ENCODE data around the gene PPY. TPM values are rescaled to one million over a fixed set of nuclear protein-coding genes. Genes with fewer than 3 reads are reported as not detected.

Gene PPY
- total RNA-seq, result not detected in 2 replicates
- polyA plus RNA-seq, result not detected in 2 replicates

GRCh38 chr17:43942051-43942685 lies at the start of gene PPY:
Gene PPY (minus strand): TSS chr17:43942476. CDS start chr17:43941654, 822 bp downstream.
- no peak within 1 kb of the TSS for H2AFZ ChIP-seq
- no peak for DNase-seq (ENCODE audit: low spot score)
- no peaks in the 10 kb centered on the region for H3K9me3 ChIP-seq (ENCODE audit: low read depth)
- H3K36me3 ChIP-seq (replicated peaks; ENCODE audit: insufficient read depth, low read depth), result no peaks in the 10 kb centered on the region
- no peak within 1 kb of the TSS for H3K4me2 ChIP-seq
- 78% methylated on average over 15 of the region's 17 CpGs for WGBS (ENCODE audit: low lambda C conversion rate, missing lambda C conversion rate)
- no peaks in the 10 kb centered on the region for H3K9me2 ChIP-seq (replicated peaks; ENCODE audit: insufficient read depth)
- H3K27ac ChIP-seq, result no peak within 1 kb of the TSS
- no peaks in the 10 kb centered on the region for H3K79me2 ChIP-seq
- peaks cover 3% of the 10 kb centered on the region for H3K4me1 ChIP-seq (ENCODE audit: insufficient read depth)
- TF ChIP-seq EZH2phosphoT487 (IDR thresholded peaks at IDR 0.05; ENCODE audit: low read depth, severe bottlenecking, unreplicated experiment), result no peak
- no peaks in the 10 kb centered on the region for H3K27me3 ChIP-seq
- H4K20me1 ChIP-seq (ENCODE audit: insufficient read depth, poor library complexity, severe bottlenecking), result no peaks in the 10 kb centered on the region
- no peak within 1 kb of the TSS for H3K4me3 ChIP-seq

- Histone ChIP-seq H4K20me1 (ENCODE audit: insufficient read depth, poor library complexity, severe bottlenecking) (no peaks in the 10 kb centered on the region), H3K36me3 (replicated peaks; ENCODE audit: insufficient read depth, low read depth) (no peaks in the 10 kb centered on the region), H3K4me2 (no peak overlapping the region), H3K9me2 (replicated peaks; ENCODE audit: insufficient read depth) (no peaks in the 10 kb centered on the region), H3K4me1 (ENCODE audit: insufficient read depth) (peaks cover 9% of the 10 kb centered on the region), H2AFZ (no peak overlapping the region), H3K9me3 (ENCODE audit: low read depth) (no peaks in the 10 kb centered on the region), H3K27ac (no peak overlapping the region), H3K27me3 (peaks cover 53% of the 10 kb centered on the region), H3K4me3 (no peak overlapping the region), H3K79me2 (no peaks in the 10 kb centered on the region)
- TF ChIP-seq EZH2 (IDR thresholded peaks at IDR 0.05; ENCODE audit: borderline replicate concordance) (no peak), CTCF (IDR thresholded peaks at IDR 0.05; ENCODE audit: poor library complexity) (no peak), EZH2phosphoT487 (IDR thresholded peaks at IDR 0.05; ENCODE audit: low read depth, severe bottlenecking, unreplicated experiment) (no peak)
- 77% methylated on average over 9 of the region's 9 CpGs for WGBS (ENCODE audit: low lambda C conversion rate, missing lambda C conversion rate)
- DNase-seq (ENCODE audit: low spot score), result no peak
Measured at GRCh38 chr17:43988301-43988700, 46.0 kb upstream of the PPY start.

- Histone ChIP-seq H3K4me2 (no peak overlapping the region), H3K4me1 (ENCODE audit: insufficient read depth) (peaks cover 12% of the 10 kb centered on the region), H4K20me1 (ENCODE audit: insufficient read depth, poor library complexity, severe bottlenecking) (no peaks in the 10 kb centered on the region), H3K79me2 (no peaks in the 10 kb centered on the region), H3K27me3 (peaks cover 62% of the 10 kb centered on the region), H3K9me2 (replicated peaks; ENCODE audit: insufficient read depth) (no peaks in the 10 kb centered on the region), H2AFZ (no peak overlapping the region), H3K27ac (no peak overlapping the region), H3K36me3 (replicated peaks; ENCODE audit: insufficient read depth, low read depth) (no peaks in the 10 kb centered on the region), H3K4me3 (no peak overlapping the region), H3K9me3 (ENCODE audit: low read depth) (no peaks in the 10 kb centered on the region)
- DNase-seq (ENCODE audit: low spot score), result no peak
- 77% methylated on average over 12 of the region's 12 CpGs for WGBS (ENCODE audit: low lambda C conversion rate, missing lambda C conversion rate)
- TF ChIP-seq CTCF (IDR thresholded peaks at IDR 0.05; ENCODE audit: poor library complexity) (no peak), EZH2phosphoT487 (IDR thresholded peaks at IDR 0.05; ENCODE audit: low read depth, severe bottlenecking, unreplicated experiment) (no peak), EZH2 (IDR thresholded peaks at IDR 0.05; ENCODE audit: borderline replicate concordance) (no peak)
Measured at GRCh38 chr17:43987131-43988021, 45.1 kb upstream of the PPY start.
